HG02973 (cell line): ENCODE results near the gene BMPR1A.

Experiments used
- ATAC-seq: cut with Tn5 transposase; IDR thresholded peaks from one replicate; pipeline ENCODE4 v1.9.1; 2021; ENCODE audit warnings: moderate library complexity; ENCODE audit not compliant: unreplicated experiment

Gene BMPR1A

GRCh38 chr10:86798025-86798424 lies 41.6 kb downstream of the BMPR1A start:
- ATAC-seq: no peak

- peak; percentile 66 for ATAC-seq
Observed at GRCh38 chr10:86798611-86799010, 42.2 kb downstream of the BMPR1A start.

DNA sequence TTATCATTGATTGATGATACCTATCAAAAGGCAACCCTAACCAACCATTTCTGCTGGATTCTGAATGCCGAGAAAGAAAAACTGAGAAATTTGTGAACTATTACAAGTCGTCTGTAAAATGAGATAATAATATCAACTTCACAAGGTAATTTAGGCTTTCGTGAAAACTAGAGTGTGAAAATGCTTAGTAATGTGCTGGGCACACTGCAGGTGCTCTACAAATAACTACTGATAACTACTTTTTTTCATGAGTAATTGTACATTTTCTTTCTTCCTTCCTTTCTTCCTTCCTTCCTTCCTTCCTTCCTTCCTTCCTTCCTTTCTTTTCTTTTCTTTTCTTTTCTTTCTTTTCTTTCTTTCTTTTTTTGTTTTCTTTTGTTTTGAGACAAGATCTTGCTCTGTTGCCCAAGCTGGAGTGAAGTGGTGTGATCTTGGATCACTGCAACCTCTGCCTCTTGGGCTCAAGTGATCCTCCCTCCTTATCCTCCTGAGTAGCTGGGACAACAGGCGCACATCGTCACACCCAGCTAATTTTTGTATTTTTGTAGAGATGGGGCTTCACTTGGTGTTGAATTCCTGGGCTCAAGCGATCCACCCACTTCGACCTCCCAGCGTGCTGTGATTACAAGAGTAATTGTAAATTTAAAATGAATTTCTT lies 42.9 kb downstream of the BMPR1A start:
- ATAC-seq: no peak

DNA sequence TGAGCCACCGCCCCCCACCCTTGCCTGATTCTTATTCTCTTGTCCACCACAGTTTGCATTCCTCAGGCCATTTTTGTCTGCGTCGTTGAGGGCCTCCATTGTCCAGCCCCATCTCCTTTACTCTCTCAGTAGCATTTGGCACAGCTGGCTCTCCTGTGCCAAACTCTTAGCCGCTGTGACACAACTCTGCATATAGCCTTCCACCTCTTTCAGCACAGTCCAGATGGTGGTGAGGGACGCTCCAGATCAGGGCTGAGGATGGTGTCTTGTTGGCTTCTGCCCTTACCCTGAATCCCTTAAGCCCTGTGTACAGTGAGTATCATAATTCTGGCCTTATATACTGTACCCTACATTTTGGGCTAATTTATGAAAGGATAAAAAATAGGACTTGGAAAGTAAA lies 45.6 kb downstream of the BMPR1A start:
- ATAC-seq: no peak

- no peak for ATAC-seq
Observed at GRCh38 chr10:86802473-86803108, 46.2 kb downstream of the BMPR1A start.

- no peak for ATAC-seq
Observed at GRCh38 chr10:86803156-86803555, 46.7 kb downstream of the BMPR1A start.

DNA sequence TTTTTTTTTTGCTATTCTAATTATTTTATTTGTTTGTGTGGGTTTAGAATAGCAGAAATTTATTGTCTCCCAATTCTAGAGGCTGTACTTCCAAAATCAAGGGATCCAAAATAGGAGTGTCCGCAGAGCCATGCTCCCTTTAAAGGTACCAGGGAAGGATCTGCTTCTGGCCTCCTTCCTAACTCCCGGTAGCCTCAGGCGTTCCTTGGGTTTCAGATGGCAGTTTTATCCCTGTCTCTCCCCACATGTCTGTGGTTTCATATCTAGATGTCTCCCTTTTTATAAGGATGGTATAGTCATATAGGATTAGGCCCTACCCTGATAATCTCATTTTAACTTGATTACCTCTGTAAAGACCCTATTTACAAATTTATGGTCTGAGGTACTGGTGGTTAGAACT lies 48.4 kb downstream of the BMPR1A start:
- no peak for ATAC-seq

- no peak for ATAC-seq
Observed at GRCh38 chr10:86813101-86813500, 56.7 kb downstream of the BMPR1A start.

DNA sequence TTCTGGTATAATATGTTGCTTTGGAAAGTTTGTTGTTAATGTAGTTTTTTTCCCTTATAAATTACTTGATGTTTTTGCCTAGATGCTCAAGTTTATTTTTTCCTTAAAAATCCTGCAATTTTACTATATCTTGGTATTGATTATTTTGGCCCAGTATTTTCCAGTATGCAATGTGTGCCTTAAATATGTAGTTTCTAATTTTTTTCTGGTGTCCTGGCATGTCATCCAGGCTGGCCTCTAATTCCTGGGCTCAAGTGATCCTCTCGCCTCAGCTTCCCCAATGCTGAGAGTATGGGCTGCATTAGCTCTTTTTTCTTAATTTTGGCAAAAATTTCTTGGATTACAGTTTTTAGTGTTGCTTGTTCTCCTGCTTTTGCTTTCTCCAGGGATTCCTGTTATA lies 57.6 kb downstream of the BMPR1A start:
- ATAC-seq: no peak

- ATAC-seq: no peak
Observed at GRCh38 chr10:86815035-86815617, 58.7 kb downstream of the BMPR1A start.

DNA sequence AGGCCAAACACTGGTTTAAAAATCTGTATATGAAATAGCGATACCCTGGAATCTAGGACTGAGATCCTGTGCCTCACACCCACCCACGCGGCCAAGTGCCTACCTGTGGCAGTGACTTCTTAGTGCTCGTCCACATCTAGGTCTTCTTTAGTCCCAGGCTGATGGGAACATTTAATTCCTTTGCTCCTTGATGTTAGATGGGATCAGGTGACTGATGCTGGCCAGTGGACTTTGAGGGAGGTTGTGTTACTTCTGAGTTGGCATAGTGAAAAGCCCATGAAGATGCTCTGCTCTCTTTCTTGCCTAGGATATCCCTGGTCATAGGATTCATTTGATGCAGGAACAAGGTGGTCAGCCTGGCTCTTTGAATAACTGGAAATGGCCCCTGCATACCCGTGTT lies 59.2 kb downstream of the BMPR1A start:
- ATAC-seq: no peak

DNA sequence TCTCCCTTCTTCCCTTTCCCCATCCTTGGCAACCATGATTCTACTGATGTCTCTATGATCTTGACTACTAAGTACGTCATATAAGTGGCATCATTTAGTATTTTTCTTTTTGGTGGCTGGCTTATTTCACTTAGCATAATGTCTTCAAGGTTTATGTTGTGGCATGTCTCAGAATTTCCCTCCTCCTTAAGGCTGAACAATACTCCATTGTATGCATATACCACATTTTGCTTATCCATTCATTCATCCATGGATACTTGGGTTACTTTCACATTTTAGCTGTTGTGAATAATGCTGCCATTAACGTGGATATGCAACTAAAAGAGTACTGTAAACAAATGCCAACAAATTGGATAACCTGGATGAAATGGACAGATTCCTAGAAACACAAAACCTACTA lies 60.8 kb downstream of the BMPR1A start:
- ATAC-seq: no peak

DNA sequence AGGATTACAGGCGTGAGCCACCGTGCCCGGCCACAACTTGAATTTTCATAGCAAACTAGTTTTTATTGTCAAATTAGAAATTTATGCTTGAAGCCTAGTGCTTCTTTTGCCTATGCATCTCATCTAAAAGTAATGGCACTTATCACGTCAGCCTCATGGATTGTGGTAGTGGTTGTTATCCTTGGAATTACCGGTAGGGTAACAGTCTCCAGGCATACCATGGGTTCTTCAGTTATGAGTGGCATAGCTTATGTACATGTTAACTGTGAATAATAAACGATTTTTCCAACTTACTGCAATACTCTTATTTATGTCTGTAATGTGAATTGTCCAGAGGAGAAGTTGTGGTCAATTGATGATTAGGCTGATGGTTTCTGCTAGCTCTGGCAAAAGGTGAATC lies 63.1 kb downstream of the BMPR1A start:
- ATAC-seq: no peak

DNA sequence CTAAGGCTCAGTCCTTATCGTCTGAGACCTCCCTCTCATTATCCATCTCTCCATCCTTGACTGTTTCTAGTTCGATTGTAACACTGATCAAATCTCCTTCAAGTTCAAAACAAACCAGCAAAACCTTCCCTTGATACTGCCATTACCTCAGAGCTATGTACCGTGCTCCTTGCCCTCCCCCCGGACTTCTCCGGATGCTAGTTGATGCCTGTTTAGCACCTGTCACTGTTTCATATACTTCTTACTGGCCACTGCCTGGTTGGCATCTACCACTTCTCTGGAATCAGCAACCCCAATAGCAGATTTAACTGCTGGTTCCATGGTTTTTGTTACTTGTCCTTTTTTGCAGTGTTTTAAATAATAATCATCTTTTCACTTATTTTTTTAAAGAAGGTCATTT lies 64.1 kb downstream of the BMPR1A start:
- no peak for ATAC-seq

DNA sequence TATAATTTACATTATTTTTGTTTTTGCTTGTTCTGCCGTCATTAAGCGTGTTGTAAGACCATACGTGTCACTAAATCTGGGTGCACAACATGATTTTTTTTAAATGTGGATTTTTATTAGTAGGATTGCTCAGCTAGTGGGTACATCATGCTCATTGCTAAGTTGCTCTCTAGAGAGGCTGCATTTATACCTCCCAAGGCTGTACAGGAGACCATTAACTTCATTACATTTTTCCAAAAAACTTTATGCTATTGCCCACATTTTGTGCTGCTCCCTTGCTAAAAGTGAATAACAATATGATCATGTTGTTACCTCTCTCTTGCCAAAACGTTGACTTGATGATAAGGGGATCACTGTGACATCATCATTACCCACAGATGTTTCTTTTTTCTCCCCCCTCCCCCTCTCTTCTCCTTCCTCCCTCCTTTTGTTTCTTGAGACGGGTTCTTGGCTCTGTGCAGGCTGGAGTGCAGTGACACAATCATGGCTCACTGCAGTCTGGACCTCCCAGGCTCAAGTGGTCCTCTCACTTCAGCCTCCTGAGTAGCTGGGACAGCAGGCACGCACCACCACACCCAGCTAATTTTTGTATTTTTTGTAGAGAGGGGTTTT lies 65.1 kb downstream of the BMPR1A start:
- ATAC-seq: no peak

DNA sequence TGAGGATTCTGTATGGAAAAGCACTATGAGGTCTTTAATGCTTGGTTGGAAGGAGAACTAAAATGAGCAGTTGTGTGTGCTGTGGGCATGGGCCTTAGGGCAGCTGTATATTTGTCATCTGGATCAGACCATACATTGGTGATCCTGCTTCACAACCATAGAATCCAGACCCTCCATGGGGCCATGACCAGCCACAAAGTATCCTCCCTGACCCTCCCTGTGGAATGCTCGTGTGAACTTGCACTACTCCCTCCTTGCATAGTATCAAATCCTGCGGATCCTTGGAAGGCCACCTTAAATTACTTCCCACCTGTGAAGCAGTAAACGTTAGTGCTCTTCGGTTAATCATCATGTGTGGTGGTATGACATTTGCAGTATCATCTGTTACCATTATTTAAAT lies 67.1 kb downstream of the BMPR1A start:
- ATAC-seq: no peak

DNA sequence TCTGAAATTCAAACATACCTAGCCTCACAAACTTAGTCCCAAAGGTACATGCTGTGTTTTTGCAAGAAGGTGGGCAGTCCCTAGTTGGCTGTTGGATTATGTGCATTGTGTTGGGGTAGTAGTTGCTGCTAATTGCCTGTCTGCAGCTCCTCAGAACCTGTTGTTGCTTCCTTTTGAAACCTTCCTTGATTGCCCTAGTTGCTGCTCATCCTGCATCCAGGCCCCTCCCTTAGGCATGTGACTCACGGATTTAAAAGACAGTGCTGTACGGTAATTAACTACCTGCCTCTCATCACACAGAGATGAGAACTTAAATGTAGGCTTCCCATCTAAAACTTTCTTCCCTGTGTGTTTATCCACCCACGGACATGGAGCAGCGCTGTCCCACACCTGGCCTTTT lies 67.7 kb downstream of the BMPR1A start:
- ATAC-seq: no peak

DNA sequence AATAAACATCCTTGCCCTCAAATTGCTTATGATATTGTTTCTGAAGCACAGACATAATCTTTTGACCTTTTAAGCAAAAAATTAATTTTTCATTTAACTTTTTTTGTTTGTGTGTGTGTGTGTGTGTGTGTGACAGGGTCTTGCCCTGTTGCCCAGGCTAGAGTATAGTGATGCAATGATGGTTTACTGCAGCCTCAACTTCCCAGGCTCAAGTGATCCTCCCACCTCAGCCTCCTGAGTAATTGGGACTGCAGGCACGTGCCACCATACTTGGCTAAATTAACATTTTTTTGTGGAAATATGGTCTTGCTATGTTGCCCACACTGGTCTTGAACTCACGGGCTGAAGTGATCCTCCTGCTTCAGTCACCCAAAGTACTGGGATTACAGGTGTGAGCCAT lies 68.9 kb downstream of the BMPR1A start:
- ATAC-seq: no peak

GRCh38 chr10:86827639-86828038 lies 71.2 kb downstream of the BMPR1A start:
- no peak for ATAC-seq

- ATAC-seq: no peak
Observed at GRCh38 chr10:86828145-86828544, 71.7 kb downstream of the BMPR1A start.

DNA sequence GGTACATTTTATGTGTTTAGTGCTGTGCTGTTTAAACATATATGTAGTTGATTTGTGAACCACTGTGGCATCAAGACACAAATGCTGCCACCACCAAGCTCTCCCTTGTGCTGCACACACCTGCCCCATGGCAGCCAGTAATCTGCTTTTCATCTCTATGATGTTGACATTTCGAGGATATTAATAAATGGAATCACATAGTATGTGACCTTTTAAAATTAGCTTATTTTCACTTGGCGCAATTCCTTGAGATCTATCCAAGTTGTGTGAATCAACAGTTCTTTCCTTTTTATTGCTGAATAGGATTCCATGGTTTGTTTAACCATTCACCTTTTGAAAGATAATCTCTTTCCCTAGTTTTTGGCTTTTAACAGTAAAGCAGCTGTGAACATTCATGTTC lies 73.1 kb downstream of the BMPR1A start:
- no peak for ATAC-seq

DNA sequence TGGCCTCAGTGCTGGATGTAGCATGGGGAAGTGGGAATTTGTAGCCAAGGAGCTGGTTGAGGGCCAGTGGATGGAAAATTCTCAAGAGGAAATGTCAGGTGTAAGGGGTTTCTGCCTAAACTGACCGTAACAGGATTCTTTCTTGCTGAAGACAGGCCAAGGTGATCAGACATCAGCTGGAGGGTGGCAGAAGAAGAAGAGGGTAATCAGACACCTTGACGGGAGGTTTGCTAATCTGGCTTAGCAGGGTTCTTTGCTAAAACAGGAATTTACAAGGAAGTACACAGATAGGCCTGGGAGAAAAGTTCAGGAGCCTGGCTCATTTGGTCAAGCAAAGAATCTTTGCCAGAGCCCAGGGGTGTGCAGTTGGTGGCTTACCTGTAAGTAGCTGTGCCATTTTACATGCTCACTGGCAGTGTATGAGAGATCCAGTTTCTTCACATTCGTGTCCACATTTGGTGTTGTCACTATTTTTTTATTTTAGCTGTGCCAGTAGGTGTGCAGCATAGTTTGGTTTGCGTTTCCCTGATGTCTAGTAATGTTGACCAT lies 73.7 kb downstream of the BMPR1A start:
- no peak for ATAC-seq
